Nephron progenitor cell (in vitro differentiated cells): ENCODE results near the gene CCL16.
A peak's percentile ranks its signal among the peaks of the same experiment; 100 is the strongest.

Source experiments
- DNase-seq: peaks from one replicate; pipeline ENCODE4 v3.0.0; 2021
- H3K27ac Mint-ChIP-seq: 2 replicates; pipeline ENCODE4 v1.8.0; 2021; ENCODE audit warnings: mild to moderate bottlenecking, moderate library complexity, mixed read lengths
- H3K27me3 Mint-ChIP-seq: 2 replicates; pipeline ENCODE4 v1.8.0; 2021; ENCODE audit warnings: mild to moderate bottlenecking, low read depth, mixed read lengths; ENCODE audit not compliant: poor library complexity
- H3K36me3 Mint-ChIP-seq: 2 replicates; pipeline ENCODE4 v1.8.0; 2021; ENCODE audit warnings: low read depth, mixed read lengths
- H3K4me1 Mint-ChIP-seq: 2 replicates; pipeline ENCODE4 v1.8.0; 2021; ENCODE audit warnings: mixed read lengths
- H3K4me3 Mint-ChIP-seq: 2 replicates; pipeline ENCODE4 v1.8.0; 2021; ENCODE audit warnings: mild to moderate bottlenecking, moderate library complexity, mixed read lengths
- H3K9me3 Mint-ChIP-seq: 2 replicates; pipeline ENCODE4 v1.8.0; 2021; ENCODE audit warnings: mild to moderate bottlenecking, moderate library complexity, mixed read lengths
- CTCF ChIP-seq: fragments of 200-600 bp; sonication (generic); IDR thresholded peaks from 2 replicates; pipeline ENCODE4 v1.5.0; 2021; ENCODE audit warnings: antibody characterized with exemption

CCL16 gene

GRCh38 chr17:35972945-35973332 is 8.4 kb downstream of the CCL16 start:
- Mint-ChIP-seq H3K27ac (no peak overlapping the region), H3K4me1 (peaks cover 31% of the 10 kb centered on the region), H3K27me3 (no peaks in the 10 kb centered on the region), H3K9me3 (no peaks in the 10 kb centered on the region), H3K4me3 (no peak overlapping the region), H3K36me3 (no peaks in the 10 kb centered on the region)
- no peak for DNase-seq
- TF ChIP-seq CTCF, result no peak

- Mint-ChIP-seq H3K27ac (no peak overlapping the region), H3K9me3 (no peaks in the 10 kb centered on the region), H3K27me3 (no peaks in the 10 kb centered on the region), H3K4me1 (peaks cover 31% of the 10 kb centered on the region), H3K4me3 (no peak overlapping the region), H3K36me3 (no peaks in the 10 kb centered on the region)
- TF ChIP-seq CTCF, result no peak
- DNase-seq, result no peak
Observed at GRCh38 chr17:35972535-35972934, 8.8 kb downstream of the CCL16 start.

GRCh38 chr17:35972066-35972465 is 9.2 kb downstream of the CCL16 start:
- Mint-ChIP-seq H3K27ac (no peak overlapping the region), H3K4me1 (peaks cover 31% of the 10 kb centered on the region), H3K9me3 (no peaks in the 10 kb centered on the region), H3K36me3 (no peaks in the 10 kb centered on the region), H3K4me3 (no peak overlapping the region), H3K27me3 (no peaks in the 10 kb centered on the region)
- DNase-seq, result no peak
- no peak for TF ChIP-seq CTCF

- peak; percentile 82 for TF ChIP-seq CTCF
- H3K4me1 Mint-ChIP-seq, result peaks cover 25% of the 10 kb centered on the region
- H3K9me3 Mint-ChIP-seq, result no peaks in the 10 kb centered on the region
- H3K27me3 Mint-ChIP-seq, result peaks cover 7% of the 10 kb centered on the region
- H3K4me3 Mint-ChIP-seq, result no peak overlapping the region
- DNase-seq, result peak; percentile 85
- H3K27ac Mint-ChIP-seq, result no peak overlapping the region
- H3K36me3 Mint-ChIP-seq, result no peaks in the 10 kb centered on the region
Observed at GRCh38 chr17:35969558-35970380, 11.5 kb downstream of the CCL16 start.

GRCh38 chr17:35968520-35969054 is 12.7 kb downstream of the CCL16 start:
- H3K4me1 Mint-ChIP-seq, result peaks cover 20% of the 10 kb centered on the region
- H3K9me3 Mint-ChIP-seq, result no peaks in the 10 kb centered on the region
- no peak overlapping the region for H3K27ac Mint-ChIP-seq
- TF ChIP-seq CTCF, result no peak
- no peak overlapping the region for H3K4me3 Mint-ChIP-seq
- DNase-seq, result no peak
- peaks cover 12% of the 10 kb centered on the region for H3K27me3 Mint-ChIP-seq
- H3K36me3 Mint-ChIP-seq, result no peaks in the 10 kb centered on the region

- H3K9me3 Mint-ChIP-seq, result no peaks in the 10 kb centered on the region
- H3K27me3 Mint-ChIP-seq, result peaks cover 15% of the 10 kb centered on the region
- TF ChIP-seq CTCF, result no peak
- no peak overlapping the region for H3K4me3 Mint-ChIP-seq
- H3K4me1 Mint-ChIP-seq, result peaks cover 6% of the 10 kb centered on the region
- no peaks in the 10 kb centered on the region for H3K36me3 Mint-ChIP-seq
- H3K27ac Mint-ChIP-seq, result no peak overlapping the region
- DNase-seq, result no peak
Observed at GRCh38 chr17:35965272-35965671, 16.0 kb downstream of the CCL16 start.
